SK-N-SH treated with all-trans-retinoic acid at 6 μM for 48 hours (cell line): ENCODE measurements around the gene CD8B.
"Not testable (repeated sequence)": the region's sequence is repeated elsewhere in the genome, so short reads cannot be mapped to it uniquely, and the experiment has no call there.

Experiments
- ARNTL ChIP-seq: fragments of 450-650 bp; formaldehyde crosslinking; IDR thresholded peaks from 2 replicates; pipeline ENCODE4 v1.5.0; 2020; ENCODE audit warnings: low read depth, mild to moderate bottlenecking, moderate library complexity, borderline replicate concordance
- CSDC2 ChIP-seq: fragments of 250-450 bp; sonication (Bioruptor Pico); IDR thresholded peaks from 2 replicates; pipeline ENCODE4 v1.5.0; 2020; ENCODE audit warnings: mild to moderate bottlenecking, moderate library complexity
- ESRRG ChIP-seq: fragments of 250-450 bp; sonication (Bioruptor Pico); IDR thresholded peaks from 2 replicates; pipeline ENCODE4 v1.6.1; 2021; ENCODE audit warnings: mild to moderate bottlenecking
- GLIS3 ChIP-seq: fragments of 250-450 bp; sonication (Bioruptor Pico); IDR thresholded peaks from 2 replicates; pipeline ENCODE4 v1.5.0; 2020; ENCODE audit warnings: mild to moderate bottlenecking, moderate library complexity
- RARB ChIP-seq: fragments of 250-450 bp; sonication (Bioruptor Pico); IDR thresholded peaks from 2 replicates; pipeline ENCODE4 v1.8.0; 2021; ENCODE audit warnings: mild to moderate bottlenecking, moderate library complexity
- TCF4 ChIP-seq: fragments of 250-450 bp; sonication (Bioruptor Pico); IDR thresholded peaks from 2 replicates; pipeline ENCODE4 v1.8.0; 2021; ENCODE audit warnings: mild to moderate bottlenecking, moderate library complexity, borderline replicate concordance
- TOX ChIP-seq: fragments of 250-450 bp; sonication (Bioruptor Pico); IDR thresholded peaks from 2 replicates; pipeline ENCODE4 v1.8.0; 2021; ENCODE audit warnings: mild to moderate bottlenecking, moderate library complexity, borderline replicate concordance
- ZC3H10 ChIP-seq: fragments of 250-450 bp; sonication (Bioruptor Pico); IDR thresholded peaks from 2 replicates; pipeline ENCODE4 v1.5.1; 2021; ENCODE audit warnings: mild to moderate bottlenecking, moderate library complexity
- ZFP3 ChIP-seq: fragments of 250-450 bp; sonication (Bioruptor Pico); IDR thresholded peaks from 2 replicates; pipeline ENCODE4 v1.5.0; 2020; ENCODE audit warnings: mild to moderate bottlenecking, moderate library complexity
- ZNF70 ChIP-seq: fragments of 450-650 bp; formaldehyde crosslinking; IDR thresholded peaks from 2 replicates; pipeline ENCODE4 v1.5.0; 2020; ENCODE audit warnings: mild to moderate bottlenecking, moderate library complexity
- TF ChIP-seq, protein P1 (sequence below): fragments of 250-450 bp; sonication (Bioruptor Pico); IDR thresholded peaks from 2 replicates; pipeline ENCODE4 v1.5.1; 2020; ENCODE audit warnings: low read depth, mild to moderate bottlenecking, moderate library complexity
- TF ChIP-seq, protein P2 (sequence below): fragments of 250-450 bp; sonication (Bioruptor Pico); IDR thresholded peaks from 2 replicates; pipeline ENCODE4 v1.8.0; 2020; ENCODE audit warnings: mild to moderate bottlenecking, moderate library complexity, borderline replicate concordance
- TF ChIP-seq, protein P3 (sequence below): fragments of 250-450 bp; sonication (Bioruptor Pico); IDR thresholded peaks from 2 replicates; pipeline ENCODE4 v1.8.0; 2021; ENCODE audit warnings: low read depth, mild to moderate bottlenecking, moderate library complexity, borderline replicate concordance
- TF ChIP-seq, protein P4 (sequence below): fragments of 250-450 bp; sonication (Bioruptor Pico); IDR thresholded peaks from 2 replicates; pipeline ENCODE4 v1.5.1; 2021; ENCODE audit warnings: mild to moderate bottlenecking, moderate library complexity

DNA sequence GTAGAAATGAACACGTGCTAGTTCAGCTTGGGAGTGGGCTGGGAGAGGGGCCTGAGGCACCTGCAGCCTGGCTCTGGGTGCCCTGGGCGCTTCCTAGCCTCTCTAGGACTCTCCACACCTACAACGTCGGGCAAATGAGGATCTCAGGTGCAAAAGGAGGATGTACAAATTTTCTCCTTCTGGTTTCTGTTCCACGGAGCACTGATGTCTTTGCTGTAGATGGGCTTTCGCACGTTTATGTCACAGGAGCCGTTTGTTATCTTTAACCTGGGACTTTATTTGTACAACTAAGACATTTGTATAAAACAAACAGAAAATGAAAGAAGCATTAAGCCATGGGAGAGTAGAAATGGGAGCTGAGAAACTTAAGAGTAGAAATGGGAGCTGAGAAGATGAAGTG lies 20.4 kb downstream of the CD8B start:
- TF ChIP-seq CSDC2 (CRISPR knock-in tag); RARB (CRISPR knock-in tag); GLIS3; ESRRG (CRISPR knock-in tag); TOX (CRISPR knock-in tag); TCF4 (CRISPR knock-in tag); ZFP3 (CRISPR knock-in tag); ZNF70 (CRISPR knock-in tag); ARNTL; ZC3H10 (CRISPR knock-in tag): not testable (repeated sequence)
- TF ChIP-seq, protein P1, sequence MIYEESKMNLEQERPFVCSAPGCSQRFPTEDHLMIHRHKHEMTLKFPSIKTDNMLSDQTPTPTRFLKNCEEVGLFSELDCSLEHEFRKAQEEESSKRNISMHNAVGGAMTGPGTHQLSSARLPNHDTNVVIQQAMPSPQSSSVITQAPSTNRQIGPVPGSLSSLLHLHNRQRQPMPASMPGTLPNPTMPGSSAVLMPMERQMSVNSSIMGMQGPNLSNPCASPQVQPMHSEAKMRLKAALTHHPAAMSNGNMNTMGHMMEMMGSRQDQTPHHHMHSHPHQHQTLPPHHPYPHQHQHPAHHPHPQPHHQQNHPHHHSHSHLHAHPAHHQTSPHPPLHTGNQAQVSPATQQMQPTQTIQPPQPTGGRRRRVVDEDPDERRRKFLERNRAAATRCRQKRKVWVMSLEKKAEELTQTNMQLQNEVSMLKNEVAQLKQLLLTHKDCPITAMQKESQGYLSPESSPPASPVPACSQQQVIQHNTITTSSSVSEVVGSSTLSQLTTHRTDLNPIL (CRISPR knock-in tag), result not testable (repeated sequence)
- TF ChIP-seq, protein P2, sequence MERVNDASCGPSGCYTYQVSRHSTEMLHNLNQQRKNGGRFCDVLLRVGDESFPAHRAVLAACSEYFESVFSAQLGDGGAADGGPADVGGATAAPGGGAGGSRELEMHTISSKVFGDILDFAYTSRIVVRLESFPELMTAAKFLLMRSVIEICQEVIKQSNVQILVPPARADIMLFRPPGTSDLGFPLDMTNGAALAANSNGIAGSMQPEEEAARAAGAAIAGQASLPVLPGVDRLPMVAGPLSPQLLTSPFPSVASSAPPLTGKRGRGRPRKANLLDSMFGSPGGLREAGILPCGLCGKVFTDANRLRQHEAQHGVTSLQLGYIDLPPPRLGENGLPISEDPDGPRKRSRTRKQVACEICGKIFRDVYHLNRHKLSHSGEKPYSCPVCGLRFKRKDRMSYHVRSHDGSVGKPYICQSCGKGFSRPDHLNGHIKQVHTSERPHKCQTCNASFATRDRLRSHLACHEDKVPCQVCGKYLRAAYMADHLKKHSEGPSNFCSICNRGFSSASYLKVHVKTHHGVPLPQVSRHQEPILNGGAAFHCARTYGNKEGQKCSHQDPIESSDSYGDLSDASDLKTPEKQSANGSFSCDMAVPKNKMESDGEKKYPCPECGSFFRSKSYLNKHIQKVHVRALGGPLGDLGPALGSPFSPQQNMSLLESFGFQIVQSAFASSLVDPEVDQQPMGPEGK (CRISPR knock-in tag), result not testable (repeated sequence)
- TF ChIP-seq, protein P3, sequence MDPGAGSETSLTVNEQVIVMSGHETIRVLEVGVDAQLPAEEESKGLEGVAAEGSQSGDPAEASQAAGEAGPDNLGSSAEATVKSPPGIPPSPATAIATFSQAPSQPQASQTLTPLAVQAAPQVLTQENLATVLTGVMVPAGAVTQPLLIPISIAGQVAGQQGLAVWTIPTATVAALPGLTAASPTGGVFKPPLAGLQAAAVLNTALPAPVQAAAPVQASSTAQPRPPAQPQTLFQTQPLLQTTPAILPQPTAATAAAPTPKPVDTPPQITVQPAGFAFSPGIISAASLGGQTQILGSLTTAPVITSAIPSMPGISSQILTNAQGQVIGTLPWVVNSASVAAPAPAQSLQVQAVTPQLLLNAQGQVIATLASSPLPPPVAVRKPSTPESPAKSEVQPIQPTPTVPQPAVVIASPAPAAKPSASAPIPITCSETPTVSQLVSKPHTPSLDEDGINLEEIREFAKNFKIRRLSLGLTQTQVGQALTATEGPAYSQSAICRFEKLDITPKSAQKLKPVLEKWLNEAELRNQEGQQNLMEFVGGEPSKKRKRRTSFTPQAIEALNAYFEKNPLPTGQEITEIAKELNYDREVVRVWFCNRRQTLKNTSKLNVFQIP, result not testable (repeated sequence)
- TF ChIP-seq, protein P4, sequence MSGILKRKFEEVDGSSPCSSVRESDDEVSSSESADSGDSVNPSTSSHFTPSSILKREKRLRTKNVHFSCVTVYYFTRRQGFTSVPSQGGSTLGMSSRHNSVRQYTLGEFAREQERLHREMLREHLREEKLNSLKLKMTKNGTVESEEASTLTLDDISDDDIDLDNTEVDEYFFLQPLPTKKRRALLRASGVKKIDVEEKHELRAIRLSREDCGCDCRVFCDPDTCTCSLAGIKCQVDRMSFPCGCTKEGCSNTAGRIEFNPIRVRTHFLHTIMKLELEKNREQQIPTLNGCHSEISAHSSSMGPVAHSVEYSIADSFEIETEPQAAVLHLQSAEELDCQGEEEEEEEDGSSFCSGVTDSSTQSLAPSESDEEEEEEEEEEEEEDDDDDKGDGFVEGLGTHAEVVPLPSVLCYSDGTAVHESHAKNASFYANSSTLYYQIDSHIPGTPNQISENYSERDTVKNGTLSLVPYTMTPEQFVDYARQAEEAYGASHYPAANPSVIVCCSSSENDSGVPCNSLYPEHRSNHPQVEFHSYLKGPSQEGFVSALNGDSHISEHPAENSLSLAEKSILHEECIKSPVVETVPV, result not testable (repeated sequence)
